ENCODE data around the gene DGKI.
"Not testable (repeated sequence)": the region's sequence is repeated elsewhere in the genome, so short reads cannot be mapped to it uniquely, and the experiment has no call there.

The DGKI gene

DNA sequence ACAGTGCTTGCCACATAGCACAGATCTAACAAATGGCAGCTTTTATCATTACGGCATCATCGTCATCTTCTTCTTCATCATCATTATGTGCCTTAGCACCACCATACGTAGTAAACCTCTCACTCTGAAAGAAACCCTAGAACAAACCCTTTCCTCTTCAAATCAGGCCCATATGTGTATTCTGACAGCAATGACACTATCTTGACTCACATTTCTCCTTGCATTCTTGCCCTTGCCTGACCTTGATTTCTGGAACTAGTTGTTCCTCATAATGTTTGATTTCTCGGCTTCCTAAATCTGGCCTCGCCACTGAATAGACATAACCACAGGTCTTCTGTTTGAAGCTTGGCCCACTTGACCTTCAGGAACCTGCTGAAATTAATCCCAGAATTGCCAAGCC, 115.3 kb downstream of the DGKI start:
- DNase-seq: no peak

- no peak for DNase-seq
Measured at GRCh38 chr7:137728426-137728825, 118.3 kb downstream of the DGKI start.

DNA sequence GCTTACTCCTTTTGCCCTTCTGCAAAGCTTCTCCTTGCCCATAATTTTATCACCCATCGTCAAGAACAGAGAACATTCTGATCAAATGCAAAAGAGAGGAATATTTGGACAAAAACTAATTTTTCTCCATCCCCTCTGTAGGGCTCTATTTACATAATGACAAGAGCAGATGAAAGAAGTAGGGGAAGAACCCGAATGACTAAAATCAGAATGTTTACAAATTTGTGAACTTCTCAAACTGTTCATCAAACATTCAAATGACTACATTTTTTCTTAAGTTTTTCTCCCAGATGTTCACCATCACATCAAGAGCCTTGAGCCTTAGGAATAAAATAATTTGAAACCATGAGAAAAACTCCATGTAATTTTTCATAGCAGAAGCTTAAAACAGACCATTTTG, 119.4 kb downstream of the DGKI start:
- DNase-seq: no peak

- no peak for DNase-seq
Measured at GRCh38 chr7:137718355-137718754, 128.4 kb downstream of the DGKI start.

GRCh38 chr7:137717811-137718271, 128.9 kb downstream of the DGKI start:
- DNase-seq: peak in 1 of 2 experiments; percentile 3

- DNase-seq: no peak
Measured at GRCh38 chr7:137717045-137717444, 129.7 kb downstream of the DGKI start.

- no peak for DNase-seq
Measured at GRCh38 chr7:137716061-137716460, 130.7 kb downstream of the DGKI start.

DNA sequence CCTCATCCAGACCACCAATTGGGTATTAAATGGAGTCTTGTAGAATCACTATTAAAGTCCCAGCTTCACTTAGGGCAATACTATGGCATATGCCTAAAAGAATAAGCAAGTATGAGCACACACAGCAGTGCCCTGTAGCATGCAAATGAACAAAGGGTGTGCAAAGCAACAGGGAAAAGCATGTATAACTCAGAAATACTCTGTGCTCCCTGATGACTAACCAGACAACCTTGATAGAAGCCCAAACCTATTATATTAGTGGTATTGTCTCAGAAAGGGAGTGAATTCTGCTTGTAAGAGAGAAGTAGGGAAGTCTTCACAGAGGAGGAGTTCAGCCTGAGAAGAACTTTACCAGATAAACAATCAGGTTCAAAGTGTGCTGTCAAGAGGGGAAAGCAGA, 131.2 kb downstream of the DGKI start:
- DNase-seq: no peak

DNA sequence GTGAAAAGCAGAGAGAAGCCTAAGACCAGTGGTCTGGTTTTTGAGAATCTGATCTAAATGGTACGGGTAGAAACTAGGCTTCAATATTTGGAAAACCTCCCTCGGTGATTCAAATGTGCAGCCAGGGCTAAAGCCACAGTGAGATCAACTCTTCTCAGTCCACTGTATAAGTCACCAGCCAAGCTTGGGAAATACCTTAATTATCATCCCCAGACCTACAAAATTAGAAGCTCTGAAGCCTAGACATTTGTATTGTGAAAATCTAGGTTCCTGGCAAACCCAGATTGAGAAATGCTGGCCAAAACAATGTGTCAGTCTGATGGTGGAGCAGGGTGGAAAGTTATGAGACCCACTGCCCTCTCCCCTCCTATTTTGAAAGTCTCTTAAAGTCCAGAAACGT, 131.7 kb downstream of the DGKI start:
- no peak for DNase-seq

DNA sequence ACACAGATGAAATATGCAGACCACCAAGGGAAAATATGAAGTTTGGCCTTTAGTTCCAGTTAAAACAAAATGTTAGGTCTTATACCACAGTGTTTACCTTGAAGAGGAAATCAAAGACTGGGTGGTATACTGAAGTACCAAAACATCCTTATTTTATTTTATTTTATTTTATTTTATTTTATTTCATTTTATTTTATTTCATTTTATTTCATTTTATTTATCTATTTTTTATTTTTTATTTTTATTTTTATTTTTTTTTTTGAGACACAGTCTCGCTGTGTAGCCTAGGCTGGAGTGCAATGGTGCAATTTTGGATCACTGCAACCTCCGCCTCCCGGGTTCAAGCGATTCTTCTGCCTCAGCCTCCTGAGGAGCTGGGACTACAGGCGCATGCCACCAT, 140.4 kb downstream of the DGKI start:
- DNase-seq: not testable (repeated sequence)

- DNase-seq: no peak
Measured at GRCh38 chr7:137704723-137705122, 142.1 kb downstream of the DGKI start.

GRCh38 chr7:137703291-137704010, 143.3 kb downstream of the DGKI start:
- DNase-seq: no peak

- no peak for DNase-seq
Measured at GRCh38 chr7:137696988-137697387, 149.8 kb downstream of the DGKI start.

DNA sequence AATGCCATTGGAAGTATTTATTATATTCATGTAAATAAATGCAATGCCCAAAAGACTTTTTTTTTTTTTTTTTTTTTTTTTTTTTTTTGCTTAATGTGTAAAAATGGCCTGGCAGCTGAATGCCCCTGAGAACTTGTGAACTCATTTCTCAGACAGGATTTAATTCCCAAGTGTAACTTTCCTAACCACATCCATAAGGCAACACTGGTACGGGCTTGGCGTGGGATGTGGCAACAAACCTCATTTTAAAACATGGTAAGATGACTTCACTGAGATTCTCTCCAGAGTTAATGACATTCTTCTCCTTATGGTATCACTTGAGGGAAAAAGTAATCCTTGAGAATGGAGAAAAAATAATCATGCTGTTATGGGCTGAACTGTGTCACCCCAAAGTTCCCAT, 150.4 kb downstream of the DGKI start:
- DNase-seq: no peak

DNA sequence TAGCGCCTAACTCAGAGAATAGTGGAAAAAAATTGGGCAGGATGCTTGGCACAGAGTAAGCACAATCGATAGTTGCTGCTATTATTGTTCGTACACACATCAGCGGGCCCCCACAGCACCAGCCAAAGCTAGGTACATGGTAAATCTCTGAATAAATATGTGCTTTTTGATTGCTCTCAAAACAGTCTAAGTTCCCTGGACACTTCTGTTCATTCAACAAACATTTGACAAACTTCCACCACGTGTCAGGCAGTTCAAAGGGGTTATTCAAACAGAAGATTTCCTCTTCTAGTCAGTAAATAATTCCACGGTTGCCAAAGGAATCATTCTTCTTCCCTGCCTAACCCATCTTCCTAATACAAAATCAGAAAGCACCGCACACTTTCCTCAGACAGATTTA, 150.8 kb downstream of the DGKI start:
- no peak for DNase-seq

- no peak for DNase-seq
Measured at GRCh38 chr7:137695494-137695893, 151.3 kb downstream of the DGKI start.

DNA sequence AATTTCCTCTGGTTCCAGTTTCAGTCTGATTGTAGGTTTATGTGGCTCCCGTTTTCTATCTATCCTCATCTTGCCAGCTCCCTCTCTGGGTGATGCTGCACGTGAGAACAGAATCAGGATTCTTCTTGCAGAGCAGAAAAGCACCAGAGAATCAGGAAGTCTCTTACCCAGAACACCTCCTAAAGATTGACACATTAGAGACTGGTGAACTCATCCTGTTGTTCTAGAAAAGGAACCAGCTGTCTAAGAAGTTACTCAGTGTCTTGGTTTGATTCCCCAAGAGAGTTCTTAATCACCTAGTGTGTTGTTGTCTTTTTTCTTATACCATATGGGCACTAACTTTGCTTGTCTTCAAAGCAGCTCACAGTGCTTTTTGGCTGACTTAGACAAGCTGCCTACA, 152.4 kb downstream of the DGKI start:
- no peak for DNase-seq

DNA sequence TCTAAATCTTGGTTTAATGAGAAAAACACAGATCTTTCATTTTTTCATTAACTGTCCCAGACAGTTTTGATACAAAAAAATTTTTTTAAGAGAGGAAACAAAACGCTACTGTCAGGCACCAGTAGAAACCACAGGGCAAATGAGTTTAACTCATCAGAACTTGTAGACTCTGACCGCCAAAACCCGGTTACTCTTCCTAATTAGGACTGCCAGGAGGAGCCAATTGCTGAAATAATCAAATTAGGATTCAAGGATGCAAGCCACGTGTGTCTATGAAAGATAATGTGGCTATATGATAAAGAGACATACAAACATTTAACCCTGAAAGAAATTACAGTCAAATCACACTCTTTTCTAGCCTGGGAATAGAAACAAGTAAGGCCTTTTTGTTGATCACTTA, 154.4 kb downstream of the DGKI start:
- DNase-seq: no peak

GRCh38 chr7:137691566-137691965, 155.2 kb downstream of the DGKI start:
- no peak for DNase-seq

DNA sequence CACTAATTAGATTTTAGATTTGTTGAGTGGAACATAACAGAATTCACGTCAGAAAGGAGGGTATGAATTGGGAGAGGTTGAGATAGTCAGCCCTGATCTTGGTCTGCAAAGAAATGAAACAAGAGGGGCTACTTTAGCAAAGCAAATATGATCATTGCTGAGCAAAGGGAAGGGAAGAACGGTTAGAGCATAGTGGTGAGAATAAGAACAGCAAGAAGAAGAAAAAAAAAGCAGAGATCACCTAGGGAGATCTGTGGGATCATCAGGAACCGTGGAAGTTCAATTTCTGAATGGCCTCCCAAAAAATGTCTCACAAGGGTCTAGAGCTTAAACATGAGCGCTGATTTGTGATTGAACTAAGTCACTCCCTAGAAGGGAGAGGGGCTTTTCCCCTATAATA, 156.1 kb downstream of the DGKI start:
- DNase-seq: no peak

DNA sequence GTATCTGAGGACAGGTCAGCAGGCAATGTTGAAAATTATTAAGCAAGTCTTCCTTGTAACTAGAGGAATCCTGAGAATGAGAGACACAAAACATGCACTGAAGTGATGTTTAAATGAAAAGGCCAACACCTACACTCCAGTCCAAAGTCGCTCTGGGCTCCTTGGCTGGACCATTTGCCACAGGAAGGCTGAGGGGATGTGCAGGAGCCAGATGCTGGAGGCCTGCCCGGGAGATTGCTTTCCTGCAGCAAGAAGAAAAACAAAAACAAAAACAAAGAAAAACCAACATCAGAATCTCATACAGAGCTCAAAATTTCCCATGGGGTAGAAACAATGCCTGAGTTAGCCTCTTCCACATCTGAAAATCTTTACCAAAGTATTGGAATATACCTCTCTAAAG, 157.0 kb downstream of the DGKI start:
- DNase-seq: no peak

DNA sequence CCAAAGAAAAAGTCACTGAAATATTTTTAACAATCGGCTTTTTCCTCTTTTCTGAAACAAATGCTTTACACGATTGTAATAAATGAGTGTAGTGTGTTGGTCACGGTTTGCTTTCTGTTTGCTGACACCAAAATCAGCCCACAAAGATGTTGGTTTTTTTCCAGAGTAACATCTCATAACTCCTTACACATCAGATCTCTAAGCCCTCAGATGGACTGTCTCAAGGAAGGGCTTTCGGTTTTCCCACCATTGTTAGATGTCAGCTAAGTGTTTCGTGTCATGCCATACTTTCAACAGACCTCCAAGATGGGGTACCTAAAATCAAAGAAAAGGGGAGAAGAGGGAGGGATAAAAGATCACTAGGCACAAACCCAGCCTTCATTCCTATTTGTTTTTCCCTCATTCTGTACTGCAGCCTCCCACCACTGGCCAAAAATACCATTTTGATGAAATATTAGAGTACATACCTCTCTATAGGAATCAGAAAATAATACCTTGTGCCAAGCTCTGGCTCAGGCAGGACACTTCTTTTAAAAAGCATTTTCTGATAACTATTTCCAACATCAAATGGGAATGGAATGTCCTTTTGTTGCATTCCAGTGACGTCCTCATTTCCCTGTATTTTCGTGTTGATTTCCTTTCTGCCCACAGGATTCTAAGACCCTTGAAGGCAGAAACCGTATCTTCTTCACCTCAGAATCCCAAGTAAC, 159.1 kb downstream of the DGKI start:
- no peak for DNase-seq

- DNase-seq: no peak
Measured at GRCh38 chr7:137685433-137686164, 161.2 kb downstream of the DGKI start.

DNA sequence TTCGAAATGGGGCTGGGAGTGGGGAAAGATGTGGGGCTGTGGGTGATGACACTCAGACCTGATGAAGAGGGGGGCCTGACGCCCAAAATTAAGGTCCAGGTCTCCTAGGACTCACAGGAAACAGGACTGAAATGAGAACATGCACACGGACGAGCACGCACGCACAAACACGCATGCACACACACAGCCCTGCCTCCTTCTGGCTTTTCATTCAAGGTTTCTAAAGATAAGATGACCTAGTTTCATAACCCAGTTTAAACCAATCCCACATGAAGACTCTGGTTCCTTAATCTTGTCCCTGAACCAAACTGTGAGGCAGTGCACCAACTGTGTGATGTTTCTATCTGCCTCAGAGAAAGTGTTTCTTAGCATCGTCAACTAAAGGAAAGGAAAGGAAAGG, 162.0 kb downstream of the DGKI start:
- no peak for DNase-seq

Data from AML-193 (cell line).